HG03439 (cell line): ENCODE results near the gene RETREG3.
"Not testable (repeated sequence)": the region's sequence is repeated elsewhere in the genome, so short reads cannot be mapped to it uniquely, and the experiment has no call there.

Experiments
- ATAC-seq: cut with Tn5 transposase; IDR thresholded peaks from one replicate; pipeline ENCODE4 v1.9.1; 2021; ENCODE audit warnings: mild to moderate bottlenecking, moderate library complexity; ENCODE audit not compliant: unreplicated experiment

RETREG3 gene, protein sequence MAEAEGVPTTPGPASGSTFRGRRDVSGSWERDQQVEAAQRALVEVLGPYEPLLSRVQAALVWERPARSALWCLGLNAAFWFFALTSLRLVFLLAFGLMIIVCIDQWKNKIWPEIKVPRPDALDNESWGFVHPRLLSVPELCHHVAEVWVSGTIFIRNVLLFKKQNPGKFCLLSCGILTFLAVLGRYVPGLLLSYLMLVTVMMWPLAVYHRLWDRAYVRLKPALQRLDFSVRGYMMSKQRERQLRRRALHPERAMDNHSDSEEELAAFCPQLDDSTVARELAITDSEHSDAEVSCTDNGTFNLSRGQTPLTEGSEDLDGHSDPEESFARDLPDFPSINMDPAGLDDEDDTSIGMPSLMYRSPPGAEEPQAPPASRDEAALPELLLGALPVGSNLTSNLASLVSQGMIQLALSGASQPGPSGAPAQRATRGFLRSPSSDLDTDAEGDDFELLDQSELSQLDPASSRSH

DNA sequence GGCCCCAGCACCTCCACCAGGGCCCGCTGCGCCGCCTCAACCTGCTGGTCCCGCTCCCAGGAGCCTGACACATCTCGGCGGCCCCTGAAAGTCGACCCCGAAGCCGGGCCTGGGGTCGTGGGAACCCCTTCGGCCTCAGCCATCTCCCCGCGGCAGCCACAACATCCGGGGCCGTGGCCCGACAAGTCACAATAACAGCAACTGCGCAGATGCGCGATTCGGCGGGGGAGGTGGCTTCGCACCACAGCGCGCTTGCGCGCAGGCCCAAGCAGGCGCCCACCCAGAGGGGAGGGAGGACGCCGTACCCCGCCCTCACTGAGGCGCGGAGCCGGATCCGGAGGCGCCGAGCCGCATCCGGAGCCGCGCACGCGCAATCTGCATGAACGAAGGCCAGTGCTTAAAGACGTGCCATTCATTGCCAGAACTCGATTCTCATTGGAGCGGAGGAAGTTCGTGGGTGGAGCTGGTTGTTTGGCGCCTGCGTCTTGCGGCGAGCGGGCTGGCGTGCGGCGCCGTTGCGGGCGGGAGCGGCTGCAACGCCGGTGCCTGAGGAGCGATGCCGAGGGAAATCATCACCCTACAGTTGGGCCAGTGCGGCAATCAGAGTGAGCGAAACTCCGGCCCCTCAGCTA, at the start of gene RETREG3, which contains the start of gene TUBG1:
TSS of gene RETREG3 (minus strand) at position 193 of the 632 bp plus-strand sequence. CDS start at position 143, 50 bp downstream.
TSS of gene TUBG1 (plus strand) at position 502 of the 632 bp plus-strand sequence. CDS start at position 557, 55 bp downstream.
- ATAC-seq: peak; percentile 91

DNA sequence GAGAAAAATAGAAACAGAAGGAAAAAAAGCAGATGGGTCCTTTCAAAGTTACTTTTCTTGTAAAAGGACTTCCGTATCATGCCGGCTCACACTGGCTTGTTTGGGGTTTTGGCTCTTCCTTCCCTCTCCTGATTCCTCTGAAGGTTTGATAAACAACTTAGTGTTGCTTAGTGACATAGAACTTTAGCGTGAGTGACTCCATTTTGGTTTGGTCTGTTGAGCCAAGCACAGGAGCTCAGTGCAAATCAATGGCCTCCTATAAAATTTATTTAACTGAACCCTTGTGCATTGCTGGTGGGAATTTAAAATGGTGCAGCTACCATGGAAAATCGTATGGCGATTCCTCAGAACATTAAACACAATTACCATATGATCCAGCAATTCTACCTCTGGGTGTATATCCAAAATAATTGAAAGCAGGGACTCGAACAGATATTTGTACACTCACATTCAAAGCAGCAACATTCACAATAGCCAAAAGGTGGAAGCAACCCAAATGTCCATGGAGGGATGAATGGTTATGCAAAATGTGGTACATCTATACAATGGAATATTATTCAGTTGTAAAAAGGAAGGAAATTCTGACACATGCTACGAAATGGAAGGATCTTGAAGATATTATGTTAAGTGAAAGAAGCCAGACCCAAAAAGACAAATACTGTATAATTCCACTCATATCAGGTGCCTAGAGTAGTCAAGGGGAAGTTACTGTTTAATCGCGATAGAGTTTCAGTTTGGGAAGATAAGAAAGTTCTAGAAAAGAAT, 48.8 kb upstream of the RETREG3 start:
- no peak for ATAC-seq

DNA sequence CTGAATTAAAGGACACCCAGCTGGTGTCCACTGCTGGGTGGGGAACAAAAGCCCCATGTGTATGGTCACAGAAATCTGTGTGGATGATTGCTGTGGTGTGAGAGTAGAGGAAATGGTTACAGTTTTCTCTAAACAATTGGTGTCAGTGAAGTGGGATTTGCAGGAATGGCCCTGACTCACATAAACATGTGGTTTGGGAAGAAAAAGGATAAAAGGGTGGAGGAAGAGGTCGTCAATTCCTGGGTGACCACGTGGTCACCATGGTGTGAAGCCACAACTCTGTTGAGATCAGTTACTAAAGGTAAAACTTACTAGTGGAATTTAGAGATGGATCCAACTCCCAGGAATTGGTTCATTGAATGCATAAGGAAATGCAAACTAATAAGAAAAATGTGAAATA, 46.4 kb upstream of the RETREG3 start:
- no peak for ATAC-seq

DNA sequence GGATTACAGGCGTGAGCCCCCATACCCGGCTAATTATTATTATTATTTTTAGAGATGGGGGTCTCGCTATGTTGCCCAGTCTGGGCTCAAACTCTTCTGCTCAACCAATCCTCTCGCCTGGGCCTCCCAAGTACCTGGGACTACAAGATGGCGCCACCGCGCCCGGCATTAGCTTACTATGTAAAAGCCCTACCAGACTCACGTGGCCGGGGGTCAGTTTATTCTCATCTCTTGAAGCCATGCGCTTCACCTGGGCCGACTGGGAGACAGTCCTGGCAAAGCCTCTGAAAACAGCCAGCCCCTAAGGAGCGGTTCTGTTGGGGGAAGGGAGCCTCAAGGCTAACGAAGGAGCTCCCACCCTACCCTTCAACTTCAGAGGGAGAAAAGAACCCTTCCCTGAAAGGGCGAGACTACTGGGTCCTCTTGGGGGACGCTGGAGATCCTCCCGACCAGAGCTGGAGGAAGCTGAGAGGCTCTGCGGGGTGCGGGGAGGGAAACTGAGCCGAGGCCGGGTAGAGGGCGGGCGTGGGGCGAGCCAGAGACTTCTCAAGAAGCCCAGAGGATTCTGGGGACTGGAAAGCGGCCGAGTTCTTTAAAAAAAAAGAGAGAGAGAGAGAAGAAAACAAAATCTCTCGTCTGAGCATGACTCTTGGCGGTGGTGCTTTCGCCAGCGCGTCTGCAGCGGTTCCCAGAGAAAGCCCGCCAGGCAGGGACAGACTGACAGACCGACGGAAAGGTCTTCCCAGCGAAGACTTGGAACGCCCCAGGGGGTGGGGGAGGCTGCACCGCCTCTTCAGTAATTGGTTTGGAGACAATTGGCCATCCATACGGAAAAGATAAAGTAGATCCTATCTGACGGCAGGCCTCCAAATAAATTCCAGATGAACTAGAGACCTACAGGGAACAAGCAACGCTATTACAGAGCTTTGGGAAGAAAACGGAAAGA, 44.3 kb upstream of the RETREG3 start:
- ATAC-seq: no peak

DNA sequence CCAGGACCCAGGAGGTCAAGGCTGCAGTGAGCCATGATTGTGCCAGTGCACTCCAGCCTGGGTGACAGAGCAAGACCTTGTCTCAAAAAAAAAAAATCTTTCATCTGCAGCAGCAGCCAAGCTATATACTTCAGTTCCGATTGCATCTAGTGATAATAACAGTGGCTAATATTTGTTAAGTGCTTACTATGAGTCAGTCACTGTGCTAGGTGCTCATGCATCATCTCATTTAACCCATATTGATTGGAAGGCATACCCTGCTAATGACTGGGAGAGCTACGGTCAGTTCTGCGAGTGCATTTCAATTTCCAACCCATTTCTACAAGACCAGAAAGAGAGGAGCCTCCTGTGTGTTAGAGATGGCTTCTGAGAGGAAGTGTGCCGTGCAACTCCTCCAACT, 42.2 kb upstream of the RETREG3 start:
- no peak for ATAC-seq

DNA sequence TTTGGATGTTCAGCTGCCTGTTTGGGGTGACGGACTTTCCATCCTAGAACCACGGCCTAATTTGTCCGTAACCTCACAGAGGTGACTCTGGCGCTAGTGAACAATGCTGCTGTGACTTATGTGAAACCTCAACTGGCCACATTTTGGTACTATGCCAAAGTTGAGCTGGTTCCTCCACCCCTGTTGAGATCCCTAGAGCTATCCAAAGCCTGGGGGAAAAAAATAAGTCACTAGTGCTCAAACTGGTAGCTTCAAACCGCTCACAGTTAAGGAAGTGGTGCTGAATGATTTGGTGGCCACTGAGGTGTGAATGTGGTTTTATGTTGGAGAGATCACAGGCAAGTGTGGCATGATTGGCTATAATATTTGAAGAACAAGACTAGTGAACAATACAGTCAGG, 38.6 kb upstream of the RETREG3 start:
- ATAC-seq: no peak

DNA sequence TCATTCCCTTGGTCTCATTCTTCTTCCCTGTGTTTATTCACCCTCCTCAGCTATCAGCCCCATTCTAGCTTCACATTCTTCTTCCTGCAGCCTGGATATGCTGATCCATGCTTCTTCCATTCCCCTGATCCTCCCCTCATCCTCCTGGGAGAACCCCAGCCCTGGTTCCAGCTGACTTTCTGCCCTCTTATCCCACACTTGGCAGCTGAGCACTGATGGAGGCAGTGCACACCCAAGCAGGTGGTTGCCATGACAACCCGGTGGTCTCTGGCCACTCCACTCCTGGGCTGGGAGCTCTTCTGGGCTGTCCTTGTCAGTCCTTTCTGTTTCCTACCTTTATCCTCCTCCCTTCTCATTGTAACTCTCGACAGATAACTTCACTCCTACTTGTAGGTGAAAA, 33.2 kb upstream of the RETREG3 start:
- no peak for ATAC-seq

DNA sequence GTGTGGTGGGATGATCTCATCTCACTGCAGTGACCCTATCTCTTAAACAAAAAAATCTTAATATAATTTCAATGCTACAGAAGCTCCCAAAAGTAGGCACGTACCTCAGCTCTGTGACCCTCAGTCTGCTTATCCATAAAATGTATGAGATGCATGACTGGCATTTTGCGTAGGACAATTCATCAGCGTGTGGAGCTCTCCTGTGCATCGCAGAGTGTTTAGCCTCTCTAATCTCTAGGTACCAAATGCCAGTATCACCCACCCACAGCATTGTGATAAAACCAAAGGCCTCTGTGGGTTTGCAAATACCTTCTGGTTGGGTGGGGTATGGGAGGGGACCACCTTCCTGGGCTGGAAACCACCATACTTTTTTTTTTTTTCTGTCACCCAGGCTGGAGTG, 30.9 kb upstream of the RETREG3 start:
- no peak for ATAC-seq

DNA sequence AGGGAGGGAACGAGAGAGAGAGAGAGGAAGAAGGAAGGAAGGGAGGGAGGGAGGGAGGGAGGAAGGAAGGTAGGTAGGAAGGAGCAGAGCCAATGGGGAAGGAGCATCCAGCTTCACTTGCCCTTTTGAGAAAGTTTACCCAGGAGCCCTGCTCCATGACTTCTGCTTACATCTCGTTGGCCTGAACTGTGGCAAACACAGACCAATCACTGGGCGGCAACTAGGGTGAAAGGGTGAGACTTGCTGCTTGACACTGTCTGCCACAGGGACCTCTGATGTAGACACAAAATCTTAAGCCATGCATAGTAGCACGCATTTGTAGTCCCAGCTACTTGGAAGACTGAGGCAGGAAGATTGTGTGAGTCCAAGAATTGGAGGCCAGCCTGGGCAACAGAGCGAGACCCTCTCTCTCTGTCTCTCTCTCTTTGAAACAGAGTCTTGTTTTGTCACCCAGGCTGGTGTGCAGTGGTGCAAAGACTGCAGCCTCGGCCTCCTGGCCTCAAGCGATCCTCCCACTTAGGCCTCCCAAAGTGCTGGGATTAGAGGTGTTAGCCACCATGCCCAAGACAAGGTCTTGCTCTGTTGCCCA, 30.4 kb upstream of the RETREG3 start:
- no peak for ATAC-seq

DNA sequence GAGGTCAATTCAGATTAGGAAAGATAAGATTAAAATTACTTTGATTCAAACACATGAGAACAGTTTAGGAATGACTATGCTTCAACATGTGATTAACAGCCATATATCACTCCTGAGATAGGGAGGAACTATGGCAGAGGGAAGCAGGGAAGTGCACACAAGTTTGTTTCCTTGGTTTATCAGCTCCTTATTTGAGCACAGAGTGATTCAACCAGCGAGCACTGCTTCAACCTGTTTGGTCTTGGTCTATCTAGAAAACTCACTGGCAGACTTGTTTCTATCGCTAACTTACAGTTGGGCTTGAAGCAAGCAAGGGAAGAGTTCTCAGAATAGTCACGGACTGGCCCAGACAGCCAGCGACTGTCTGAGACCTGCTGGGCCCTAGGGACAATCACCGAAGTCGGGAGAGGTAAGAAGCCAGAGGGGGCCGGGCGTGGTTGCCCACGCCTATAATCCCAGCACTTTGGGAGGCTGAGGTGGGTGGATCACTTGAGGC, 23.8 kb upstream of the RETREG3 start:
- ATAC-seq: no peak

DNA sequence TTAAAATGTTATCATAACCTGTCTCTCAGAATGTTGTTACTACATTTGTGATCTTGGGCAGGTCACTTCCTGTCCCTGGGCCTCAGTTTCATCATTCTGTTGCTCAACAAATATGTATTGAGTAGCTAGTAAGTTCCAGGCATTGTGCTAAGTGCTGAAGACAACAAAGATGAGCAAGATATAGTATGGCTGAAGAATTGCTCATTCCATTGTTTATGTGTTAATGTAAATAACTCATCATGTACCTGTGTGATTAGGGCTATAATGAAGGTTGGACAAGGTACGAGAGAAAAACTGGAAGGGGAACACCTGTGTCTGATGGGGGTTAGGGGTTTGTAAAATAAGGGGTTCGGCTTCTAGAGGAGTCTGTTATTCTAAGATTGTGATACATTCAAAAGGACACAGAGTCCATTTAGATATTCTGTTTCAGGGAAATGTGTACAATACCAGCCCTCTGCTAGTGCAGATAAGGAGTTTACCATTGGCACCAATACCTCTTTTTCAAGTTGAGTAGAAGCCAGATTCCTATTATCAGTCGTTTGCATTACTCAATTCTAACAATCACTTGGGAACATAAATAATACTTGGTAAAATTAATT, 20.3 kb upstream of the RETREG3 start:
- ATAC-seq: no peak

DNA sequence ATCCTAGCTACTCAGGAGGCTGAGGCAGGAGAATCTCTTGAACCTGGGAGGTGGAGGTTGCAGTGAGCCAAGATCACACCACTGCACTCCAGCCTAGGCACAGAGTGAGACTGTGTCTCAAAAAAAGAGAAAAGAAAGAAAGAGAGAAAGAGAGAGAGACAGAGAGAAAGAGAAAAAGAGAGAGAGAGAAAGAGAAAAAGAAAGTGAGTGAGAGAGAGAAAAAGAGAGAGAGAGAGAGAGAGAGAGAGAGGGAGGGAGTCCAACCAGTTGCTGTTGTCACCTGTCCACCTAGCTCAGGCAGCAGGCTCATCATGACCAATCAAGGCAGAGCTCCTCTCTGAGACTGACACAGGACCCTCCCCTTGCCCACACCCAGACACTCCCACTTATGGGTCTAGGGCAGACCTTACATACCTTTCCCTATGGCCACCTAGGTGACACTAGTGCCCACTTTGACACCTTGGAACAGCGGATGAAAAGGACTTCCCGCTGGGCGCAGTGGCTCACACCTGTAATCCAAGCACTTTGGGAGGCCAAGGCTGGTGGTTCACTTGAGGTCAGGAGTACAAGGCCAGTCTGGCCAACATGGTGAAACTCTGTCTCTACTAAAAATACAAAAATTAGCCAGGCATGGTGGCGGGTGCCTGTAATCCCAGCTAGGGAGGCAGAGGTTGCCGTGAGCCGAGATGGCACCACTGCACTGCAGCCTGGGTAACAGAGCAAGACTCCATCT, 18.0 kb upstream of the RETREG3 start:
- not testable (repeated sequence) for ATAC-seq

DNA sequence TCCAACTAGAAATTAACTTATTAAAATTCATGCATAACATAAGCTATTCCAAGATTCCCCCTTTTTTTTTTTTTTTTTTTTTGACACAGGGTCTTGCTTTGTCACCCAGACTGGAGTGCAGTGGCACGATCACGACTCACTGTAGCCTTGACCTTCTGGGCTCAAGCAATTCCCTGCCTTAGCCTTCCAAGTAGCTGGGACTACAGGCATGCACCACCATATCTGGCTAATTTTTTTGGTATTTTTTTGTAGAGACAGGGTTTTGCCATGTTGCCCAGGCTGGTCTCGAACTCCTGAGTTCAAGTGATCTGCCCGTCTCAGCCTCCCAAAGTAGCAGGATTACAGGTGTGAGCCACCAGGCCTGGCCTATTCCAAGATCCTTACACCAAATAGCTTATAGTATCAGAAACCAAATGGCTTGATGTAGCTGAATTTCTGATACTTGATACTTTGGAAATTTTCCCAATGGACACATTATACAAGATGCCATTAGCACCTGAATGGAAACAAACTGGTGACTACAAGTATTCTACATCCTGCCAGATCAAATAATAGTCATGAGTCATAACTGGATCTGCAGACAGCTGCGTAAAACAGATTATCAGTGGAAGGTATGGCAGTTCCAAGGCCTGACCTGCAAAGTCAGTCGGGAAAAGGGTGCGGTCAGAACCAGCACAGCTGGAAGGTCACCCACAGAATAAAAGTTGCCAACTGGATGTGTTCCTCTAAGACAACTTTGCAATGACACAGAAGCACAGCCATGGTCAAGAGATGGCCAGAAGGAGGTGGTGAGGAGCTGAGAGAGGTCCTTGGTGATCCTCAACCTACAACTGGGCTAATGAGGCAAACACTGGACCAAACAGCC, 14.8 kb upstream of the RETREG3 start:
- no peak for ATAC-seq

DNA sequence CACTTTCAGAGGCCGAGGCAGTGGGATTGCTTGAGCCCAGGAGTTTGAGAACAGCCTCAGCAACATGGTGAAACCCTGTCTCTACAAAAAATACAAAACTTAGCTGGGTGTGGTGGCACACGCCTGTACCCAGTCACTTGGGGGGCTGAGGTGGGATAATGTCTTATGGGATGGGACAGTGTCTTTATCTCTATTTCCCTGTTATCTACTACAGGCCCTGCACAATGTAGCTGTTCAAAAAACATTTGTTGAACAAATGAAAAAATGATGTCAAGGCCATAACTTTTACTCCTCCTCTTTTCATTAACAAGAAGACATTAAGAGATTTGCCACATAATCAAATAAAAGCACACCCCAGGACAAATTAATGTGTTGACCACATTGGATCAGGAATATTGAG, 14.1 kb upstream of the RETREG3 start:
- no peak for ATAC-seq

DNA sequence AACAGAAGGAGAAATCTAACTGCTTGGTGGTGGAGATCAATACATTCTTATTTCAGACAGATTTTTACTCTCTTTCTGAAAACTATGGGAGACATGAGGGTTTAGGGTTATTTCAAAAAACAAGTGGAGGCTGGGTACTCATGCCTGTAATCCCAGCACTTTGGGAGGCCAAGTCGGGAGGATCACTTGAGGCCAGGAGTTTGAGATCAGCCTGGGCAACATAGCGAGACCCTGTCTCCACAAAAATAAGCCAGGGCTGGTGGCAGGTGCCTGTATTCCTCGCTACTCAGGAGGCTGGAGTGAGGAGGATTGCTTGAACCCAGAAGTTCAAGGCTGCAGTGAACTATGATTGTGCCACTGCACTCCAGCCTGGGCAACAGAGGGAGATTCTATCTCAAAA, 12.8 kb upstream of the RETREG3 start:
- not testable (repeated sequence) for ATAC-seq

DNA sequence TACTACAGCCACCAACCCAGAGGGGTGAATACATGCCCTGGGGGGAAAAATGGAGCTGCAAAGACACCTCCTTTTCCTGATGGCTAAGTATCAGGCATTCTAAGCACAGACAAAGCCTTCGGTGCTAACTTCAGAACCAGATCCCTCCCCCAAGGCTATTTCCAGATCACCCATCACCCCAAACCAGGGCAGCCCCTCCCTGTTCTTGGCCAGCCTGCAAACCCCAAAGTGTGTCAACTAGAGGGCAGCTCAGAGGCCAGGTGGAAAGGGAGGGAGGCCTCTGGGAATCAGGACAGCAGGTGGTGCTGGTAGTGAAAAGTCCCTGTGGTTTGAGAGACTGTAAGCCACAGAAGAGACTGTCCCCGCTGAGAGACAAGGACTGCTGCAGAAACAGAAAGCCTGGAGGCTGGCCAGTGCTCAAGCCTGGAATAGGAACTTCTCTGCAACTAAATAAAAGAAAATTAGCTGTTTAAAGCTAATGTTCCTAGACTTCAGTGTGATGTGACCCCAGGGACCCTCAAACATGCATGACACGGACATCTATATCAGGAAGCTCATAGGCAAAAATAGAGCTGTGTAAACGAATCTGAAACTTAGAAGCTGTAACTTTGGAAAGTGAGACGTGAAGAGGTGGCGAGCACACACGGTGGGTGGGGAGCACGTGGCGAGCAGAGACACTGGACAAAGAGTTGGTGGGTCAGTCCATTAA, 9.4 kb upstream of the RETREG3 start:
- ATAC-seq: peak; percentile 68

DNA sequence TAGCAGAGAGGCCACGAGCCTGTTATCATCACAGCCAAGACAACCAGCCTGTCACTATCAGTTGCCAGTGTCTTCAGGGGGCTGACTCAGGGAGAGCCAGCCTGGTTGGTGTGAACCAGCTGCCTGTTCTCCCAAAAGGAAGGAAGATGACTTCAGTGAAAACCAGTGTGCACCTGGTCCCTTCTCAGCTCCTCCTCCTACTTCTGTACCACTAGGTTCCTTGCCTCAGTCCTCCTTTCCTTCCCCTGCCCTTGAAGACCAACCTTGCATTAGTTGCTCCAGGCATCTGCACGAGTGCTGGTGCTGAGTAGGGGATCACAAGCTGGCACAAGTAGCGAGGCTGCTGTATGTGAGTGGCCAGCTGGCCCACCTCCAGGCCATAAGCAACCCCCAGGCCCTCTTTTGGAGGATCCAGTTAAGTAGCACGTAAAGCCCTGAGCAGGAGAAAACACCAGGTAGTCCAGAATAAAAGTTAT, 8.8 kb upstream of the RETREG3 start:
- peak; percentile 9 for ATAC-seq
